Activated naive CD8-positive, alpha-beta T cell (primary cell): ENCODE data around the gene SOX11.

Experiments used
- H3K27ac Mint-ChIP-seq: one replicate; pipeline ENCODE4 v1.8.0; 2021; ENCODE audit warnings: mixed read lengths
- H3K27me3 Mint-ChIP-seq: one replicate; pipeline ENCODE4 v1.8.0; 2021; ENCODE audit warnings: mixed read lengths
- H3K36me3 Mint-ChIP-seq: one replicate; pipeline ENCODE4 v1.8.0; 2021; ENCODE audit warnings: mixed read lengths
- H3K4me1 Mint-ChIP-seq: one replicate; pipeline ENCODE4 v1.8.0; 2021; ENCODE audit warnings: low read depth, mixed read lengths
- H3K4me3 Mint-ChIP-seq: one replicate; pipeline ENCODE4 v1.8.0; 2021; ENCODE audit warnings: mild to moderate bottlenecking, mixed read lengths
- H3K9me3 Mint-ChIP-seq: one replicate; pipeline ENCODE4 v1.8.0; 2021; ENCODE audit warnings: low read depth, mixed read lengths

Gene SOX11

GRCh38 chr2:5698134-5698533, 6.0 kb downstream of the SOX11 start:
- Mint-ChIP-seq H3K36me3 (no peaks in the 10 kb centered on the region), H3K27ac (no peak overlapping the region), H3K4me3 (no peak overlapping the region), H3K4me1 (peaks cover 18% of the 10 kb centered on the region), H3K27me3 (peaks cover 40% of the 10 kb centered on the region), H3K9me3 (no peaks in the 10 kb centered on the region)

DNA sequence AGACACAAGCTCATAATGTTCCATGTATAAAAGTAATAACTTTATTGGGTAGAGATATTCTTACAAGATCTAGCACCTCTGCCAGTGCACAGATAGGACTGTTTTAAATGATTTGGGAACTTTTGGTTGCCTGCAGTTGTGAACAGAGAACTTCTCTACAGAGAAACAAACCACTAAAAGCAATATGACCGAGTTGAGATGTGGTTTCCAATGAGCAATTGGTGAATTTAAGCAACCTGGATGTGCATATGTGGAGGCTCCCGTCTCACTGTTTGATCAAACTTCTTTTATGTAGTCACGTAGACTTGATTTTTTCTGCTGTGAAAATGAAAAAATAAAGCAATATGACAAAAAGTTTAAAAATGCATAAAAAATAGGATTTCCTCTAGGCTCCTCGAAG, 7.8 kb downstream of the SOX11 start:
- no peaks in the 10 kb centered on the region for H3K9me3 Mint-ChIP-seq
- H3K27ac Mint-ChIP-seq = no peak overlapping the region
- no peak overlapping the region for H3K4me3 Mint-ChIP-seq
- peaks cover 2% of the 10 kb centered on the region for H3K36me3 Mint-ChIP-seq
- H3K27me3 Mint-ChIP-seq = peaks cover 37% of the 10 kb centered on the region
- peaks cover 9% of the 10 kb centered on the region for H3K4me1 Mint-ChIP-seq

- no peaks in the 10 kb centered on the region for H3K9me3 Mint-ChIP-seq
- peaks cover 2% of the 10 kb centered on the region for H3K36me3 Mint-ChIP-seq
- peaks cover 34% of the 10 kb centered on the region for H3K27me3 Mint-ChIP-seq
- H3K27ac Mint-ChIP-seq = no peak overlapping the region
- peaks cover 6% of the 10 kb centered on the region for H3K4me1 Mint-ChIP-seq
- H3K4me3 Mint-ChIP-seq = no peak overlapping the region
Measured at GRCh38 chr2:5700551-5700950, 8.4 kb downstream of the SOX11 start.

DNA sequence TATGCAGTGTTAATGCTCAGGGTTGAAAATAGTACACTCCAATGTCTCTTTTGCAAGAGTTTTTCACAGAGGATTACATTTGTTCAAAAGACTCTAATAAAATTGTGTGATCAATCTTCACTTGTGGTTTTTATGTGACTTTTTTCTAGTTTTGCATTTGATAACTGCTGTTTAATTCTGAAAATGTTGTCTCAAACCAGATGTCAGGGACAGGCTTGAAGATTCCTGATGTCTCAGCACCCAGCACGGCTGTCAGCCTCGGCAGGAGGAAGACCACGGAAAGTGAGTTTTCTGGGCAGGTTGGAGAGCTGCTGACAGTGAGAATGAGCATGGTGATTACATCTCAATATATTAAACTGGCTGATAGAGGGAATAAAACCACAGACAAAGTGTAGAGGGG, 9.1 kb downstream of the SOX11 start:
- Mint-ChIP-seq H3K9me3 (no peaks in the 10 kb centered on the region), H3K27ac (no peak overlapping the region), H3K4me3 (no peak overlapping the region), H3K4me1 (peaks cover 4% of the 10 kb centered on the region), H3K27me3 (peaks cover 31% of the 10 kb centered on the region), H3K36me3 (peaks cover 2% of the 10 kb centered on the region)

DNA sequence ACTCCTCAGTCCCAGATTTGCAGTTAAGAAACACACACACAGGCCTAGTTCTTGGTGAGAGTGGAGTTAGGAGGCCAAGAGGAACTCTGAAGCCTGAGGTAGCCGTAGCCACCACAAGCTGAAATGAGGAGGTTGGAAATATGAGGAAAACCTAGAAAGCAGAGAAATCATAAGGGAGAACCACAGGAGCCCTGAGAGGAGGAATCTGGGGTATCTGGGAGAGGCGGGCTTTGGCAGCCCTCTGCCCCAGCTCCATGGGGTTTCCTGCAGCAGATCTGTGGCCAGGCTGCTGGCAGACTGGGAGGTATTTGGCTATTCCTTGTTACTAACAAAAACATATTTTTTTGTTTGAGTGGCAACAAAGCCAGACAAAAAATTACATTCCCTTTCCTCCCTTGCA, 11.0 kb downstream of the SOX11 start:
- Mint-ChIP-seq H3K27ac (no peak overlapping the region), H3K4me1 (no peaks in the 10 kb centered on the region), H3K9me3 (no peaks in the 10 kb centered on the region), H3K27me3 (peaks cover 26% of the 10 kb centered on the region), H3K36me3 (peaks cover 2% of the 10 kb centered on the region), H3K4me3 (no peak overlapping the region)

- Mint-ChIP-seq H3K27me3 (peaks cover 16% of the 10 kb centered on the region), H3K36me3 (peaks cover 2% of the 10 kb centered on the region), H3K27ac (no peak overlapping the region), H3K9me3 (no peaks in the 10 kb centered on the region), H3K4me3 (no peak overlapping the region), H3K4me1 (no peaks in the 10 kb centered on the region)
Measured at GRCh38 chr2:5705490-5705889, 13.3 kb downstream of the SOX11 start.

- H3K36me3 Mint-ChIP-seq = peaks cover 2% of the 10 kb centered on the region
- no peak overlapping the region for H3K27ac Mint-ChIP-seq
- no peaks in the 10 kb centered on the region for H3K4me1 Mint-ChIP-seq
- H3K27me3 Mint-ChIP-seq = peaks cover 11% of the 10 kb centered on the region
- H3K9me3 Mint-ChIP-seq = no peaks in the 10 kb centered on the region
- H3K4me3 Mint-ChIP-seq = no peak overlapping the region
Measured at GRCh38 chr2:5706717-5707455, 14.7 kb downstream of the SOX11 start.

- H3K27me3 Mint-ChIP-seq = no peaks in the 10 kb centered on the region
- no peaks in the 10 kb centered on the region for H3K36me3 Mint-ChIP-seq
- no peak overlapping the region for H3K27ac Mint-ChIP-seq
- no peak overlapping the region for H3K4me3 Mint-ChIP-seq
- H3K4me1 Mint-ChIP-seq = no peaks in the 10 kb centered on the region
- no peaks in the 10 kb centered on the region for H3K9me3 Mint-ChIP-seq
Measured at GRCh38 chr2:5710615-5711014, 18.4 kb downstream of the SOX11 start.

GRCh38 chr2:5713101-5713500, 20.9 kb downstream of the SOX11 start:
- no peaks in the 10 kb centered on the region for H3K27me3 Mint-ChIP-seq
- H3K27ac Mint-ChIP-seq = no peak overlapping the region
- H3K4me3 Mint-ChIP-seq = no peak overlapping the region
- H3K36me3 Mint-ChIP-seq = no peaks in the 10 kb centered on the region
- no peaks in the 10 kb centered on the region for H3K4me1 Mint-ChIP-seq
- no peaks in the 10 kb centered on the region for H3K9me3 Mint-ChIP-seq

GRCh38 chr2:5719629-5720334, 27.6 kb downstream of the SOX11 start:
- no peak overlapping the region for H3K4me3 Mint-ChIP-seq
- H3K9me3 Mint-ChIP-seq = peaks cover 7% of the 10 kb centered on the region
- H3K27ac Mint-ChIP-seq = no peak overlapping the region
- peaks cover 1% of the 10 kb centered on the region for H3K27me3 Mint-ChIP-seq
- H3K4me1 Mint-ChIP-seq = no peaks in the 10 kb centered on the region
- no peaks in the 10 kb centered on the region for H3K36me3 Mint-ChIP-seq

- Mint-ChIP-seq H3K4me3 (no peak overlapping the region), H3K27ac (no peak overlapping the region), H3K9me3 (peaks cover 7% of the 10 kb centered on the region), H3K27me3 (peaks cover 2% of the 10 kb centered on the region), H3K36me3 (no peaks in the 10 kb centered on the region), H3K4me1 (no peaks in the 10 kb centered on the region)
Measured at GRCh38 chr2:5720426-5720825, 28.2 kb downstream of the SOX11 start.

DNA sequence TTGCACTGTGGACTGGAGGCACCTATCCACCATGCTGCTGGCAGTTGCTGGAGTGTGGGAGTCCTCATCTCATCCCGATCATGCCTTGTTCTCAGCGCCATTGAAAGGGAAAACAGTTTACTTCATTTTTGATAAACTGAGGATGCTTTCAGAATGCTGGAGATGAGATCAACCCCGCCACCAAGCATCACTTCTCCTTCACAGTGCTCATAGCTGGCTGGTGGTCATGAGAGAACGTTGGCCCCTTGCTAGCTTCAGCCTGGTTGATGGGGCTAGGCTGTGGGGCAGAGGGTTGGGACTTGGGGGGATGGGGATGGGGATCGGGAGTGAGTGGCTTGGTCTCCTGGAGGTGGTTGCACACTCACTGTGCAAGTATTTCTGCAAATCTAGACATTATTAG, 30.1 kb downstream of the SOX11 start:
- Mint-ChIP-seq H3K36me3 (no peaks in the 10 kb centered on the region), H3K9me3 (peaks cover 7% of the 10 kb centered on the region), H3K4me1 (peaks cover 4% of the 10 kb centered on the region), H3K4me3 (no peak overlapping the region), H3K27ac (no peak overlapping the region), H3K27me3 (peaks cover 5% of the 10 kb centered on the region)

DNA sequence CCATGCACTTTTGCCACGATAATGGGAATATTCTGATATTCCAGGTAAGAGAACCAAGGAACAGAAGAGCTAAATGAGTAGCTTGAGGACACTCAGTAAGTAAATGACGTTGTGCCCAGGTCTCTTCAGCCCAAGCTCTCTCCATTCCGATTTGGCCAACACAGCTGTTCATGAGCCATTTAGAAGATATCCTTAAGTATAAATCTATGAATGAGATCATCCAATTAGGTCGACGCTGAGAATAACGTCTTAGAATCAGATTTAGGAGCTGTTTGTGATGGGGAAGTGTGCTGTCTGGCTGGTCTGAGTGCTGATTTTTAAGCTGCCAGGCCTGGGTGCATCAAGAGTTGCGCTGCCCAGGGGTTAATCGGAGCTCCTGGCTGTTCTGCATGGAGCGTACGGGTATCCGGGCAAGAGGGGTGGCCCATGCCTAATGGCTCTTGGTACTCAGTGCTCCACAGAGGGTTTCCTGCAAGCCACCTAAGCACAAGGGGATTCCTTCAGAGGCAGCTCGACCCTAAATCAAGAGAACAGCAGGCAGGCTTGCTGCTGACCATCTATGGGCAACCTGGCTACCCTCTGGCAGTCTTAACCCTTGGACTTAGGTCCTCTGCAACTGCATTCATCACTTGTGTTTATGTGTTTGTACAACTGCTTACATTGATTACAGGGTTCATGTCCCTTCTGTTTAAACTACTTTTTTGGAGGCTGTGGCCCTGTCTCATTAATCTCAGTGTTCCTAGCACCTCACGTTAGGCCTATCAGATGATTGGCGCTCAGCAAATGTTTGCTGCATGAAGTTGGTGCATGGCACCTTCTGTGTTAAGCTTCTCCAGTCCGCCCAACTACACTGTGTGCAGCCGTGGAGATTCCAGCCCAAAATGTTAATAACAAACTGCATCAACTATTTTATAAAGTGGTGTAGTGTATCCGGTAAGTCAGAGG, 31.9 kb downstream of the SOX11 start:
- no peaks in the 10 kb centered on the region for H3K36me3 Mint-ChIP-seq
- no peak overlapping the region for H3K4me3 Mint-ChIP-seq
- peaks cover 7% of the 10 kb centered on the region for H3K9me3 Mint-ChIP-seq
- H3K27me3 Mint-ChIP-seq = peaks cover 8% of the 10 kb centered on the region
- peaks cover 4% of the 10 kb centered on the region for H3K4me1 Mint-ChIP-seq
- H3K27ac Mint-ChIP-seq = no peak overlapping the region

GRCh38 chr2:5725072-5725471, 32.9 kb downstream of the SOX11 start:
- no peaks in the 10 kb centered on the region for H3K36me3 Mint-ChIP-seq

More at GRCh38 chr2:5725072-5725471, 32.9 kb downstream of the SOX11 start:
- Mint-ChIP-seq H3K27ac (no peak overlapping the region), H3K9me3 (peaks cover 3% of the 10 kb centered on the region), H3K27me3 (peaks cover 10% of the 10 kb centered on the region), H3K4me1 (peaks cover 4% of the 10 kb centered on the region), H3K4me3 (no peak overlapping the region)
